Measurements from ENCODE around the gene EBI3.
A peak's percentile ranks its signal among the peaks of the same experiment; 100 is the strongest.
"Not testable (repeated sequence)": the region's sequence is repeated elsewhere in the genome, so short reads cannot be mapped to it uniquely, and the experiment has no call there.

Gene EBI3

GRCh38 chr19:4277191-4277696 lies 47.9 kb downstream of the EBI3 start:
- H3K27ac ChIP-seq (ENCODE audit: low read depth in 2 of 2, low read length in 2 of 2): no peak overlapping the region
- H3K9me3 ChIP-seq (ENCODE audit: control insufficient read depth in 2 of 2, low read length in 2 of 2): no peaks in the 10 kb centered on the region
- no peaks in the 10 kb centered on the region for H3K36me3 ChIP-seq (ENCODE audit: control insufficient read depth in 2 of 2, insufficient read depth in 2 of 2, low read length in 2 of 2)
- no peak overlapping the region for H3K9ac ChIP-seq (ENCODE audit: low read depth in 1 of 2, low read length in 2 of 2)
- no peak overlapping the region for H3K4me3 ChIP-seq (ENCODE audit: low read length in 2 of 2)
- peaks cover 17 to 21% of the 10 kb centered on the region in 2 donors for H3K27me3 ChIP-seq (ENCODE audit: control insufficient read depth in 2 of 2, insufficient read depth in 2 of 2, low read length in 2 of 2)
- no peaks in the 10 kb centered on the region for H3K4me1 ChIP-seq (ENCODE audit: control insufficient read depth in 2 of 2, insufficient read depth in 2 of 2, low read length in 2 of 2)

- no peaks in the 10 kb centered on the region for H3K4me1 ChIP-seq (ENCODE audit: control insufficient read depth in 2 of 2, insufficient read depth in 2 of 2, low read length in 2 of 2)
- no peaks in the 10 kb centered on the region for H3K9me3 ChIP-seq (ENCODE audit: control insufficient read depth in 2 of 2, low read length in 2 of 2)
- H3K9ac ChIP-seq (ENCODE audit: low read depth in 1 of 2, low read length in 2 of 2): no peak overlapping the region
- H3K4me3 ChIP-seq (ENCODE audit: low read length in 2 of 2): no peak overlapping the region
- H3K27ac ChIP-seq (ENCODE audit: low read depth in 2 of 2, low read length in 2 of 2): no peak overlapping the region
- H3K36me3 ChIP-seq (ENCODE audit: control insufficient read depth in 2 of 2, insufficient read depth in 2 of 2, low read length in 2 of 2): no peaks in the 10 kb centered on the region
- peaks cover 21 to 25% of the 10 kb centered on the region in 2 donors for H3K27me3 ChIP-seq (ENCODE audit: control insufficient read depth in 2 of 2, insufficient read depth in 2 of 2, low read length in 2 of 2)
These were observed 48.7 kb downstream of the EBI3 start for GRCh38 chr19:4278010-4278409.

GRCh38 chr19:4278419-4279266 lies 49.3 kb downstream of the EBI3 start, which contains the start of gene SHD:
Gene SHD, plus strand, starts transcription at chr19:4279266. Its CDS starts 798 bp downstream, at chr19:4280064.
- Histone ChIP-seq H3K27ac (ENCODE audit: low read depth in 2 of 2, low read length in 2 of 2) (no peak within 1 kb of the TSS), H3K9ac (ENCODE audit: low read depth in 1 of 2, low read length in 2 of 2) (no peak within 1 kb of the TSS), H3K27me3 (ENCODE audit: control insufficient read depth in 2 of 2, insufficient read depth in 2 of 2, low read length in 2 of 2) (peaks cover 24 to 26% of the 10 kb centered on the region in 2 donors), H3K4me3 (ENCODE audit: low read length in 2 of 2) (no peak within 1 kb of the TSS), H3K9me3 (ENCODE audit: control insufficient read depth in 2 of 2, low read length in 2 of 2) (no peaks in the 10 kb centered on the region), H3K4me1 (ENCODE audit: control insufficient read depth in 2 of 2, insufficient read depth in 2 of 2, low read length in 2 of 2) (no peaks in the 10 kb centered on the region), H3K36me3 (ENCODE audit: control insufficient read depth in 2 of 2, insufficient read depth in 2 of 2, low read length in 2 of 2) (no peaks in the 10 kb centered on the region)

- no peaks in the 10 kb centered on the region for H3K4me1 ChIP-seq (ENCODE audit: control insufficient read depth in 2 of 2, insufficient read depth in 2 of 2, low read length in 2 of 2)
- H3K9ac ChIP-seq (ENCODE audit: low read depth in 1 of 2, low read length in 2 of 2): no peak overlapping the region
- H3K27me3 ChIP-seq (ENCODE audit: control insufficient read depth in 2 of 2, insufficient read depth in 2 of 2, low read length in 2 of 2): peaks cover 24 to 26% of the 10 kb centered on the region in 2 donors
- no peak overlapping the region for H3K4me3 ChIP-seq (ENCODE audit: low read length in 2 of 2)
- H3K9me3 ChIP-seq (ENCODE audit: control insufficient read depth in 2 of 2, low read length in 2 of 2): no peaks in the 10 kb centered on the region
- H3K27ac ChIP-seq (ENCODE audit: low read depth in 2 of 2, low read length in 2 of 2): no peak overlapping the region
- H3K36me3 ChIP-seq (ENCODE audit: control insufficient read depth in 2 of 2, insufficient read depth in 2 of 2, low read length in 2 of 2): no peaks in the 10 kb centered on the region
These were observed 49.9 kb downstream of the EBI3 start for GRCh38 chr19:4279267-4279529.

GRCh38 chr19:4279530-4280422 lies 50.5 kb downstream of the EBI3 start:
- no peaks in the 10 kb centered on the region for H3K4me1 ChIP-seq (ENCODE audit: control insufficient read depth in 2 of 2, insufficient read depth in 2 of 2, low read length in 2 of 2)
- no peak overlapping the region for H3K9ac ChIP-seq (ENCODE audit: low read depth in 1 of 2, low read length in 2 of 2)
- H3K9me3 ChIP-seq (ENCODE audit: control insufficient read depth in 2 of 2, low read length in 2 of 2): no peaks in the 10 kb centered on the region
- H3K27me3 ChIP-seq (ENCODE audit: control insufficient read depth in 2 of 2, insufficient read depth in 2 of 2, low read length in 2 of 2): peaks cover 24 to 26% of the 10 kb centered on the region in 2 donors
- no peaks in the 10 kb centered on the region for H3K36me3 ChIP-seq (ENCODE audit: control insufficient read depth in 2 of 2, insufficient read depth in 2 of 2, low read length in 2 of 2)
- no peak overlapping the region for H3K4me3 ChIP-seq (ENCODE audit: low read length in 2 of 2)
- H3K27ac ChIP-seq (ENCODE audit: low read depth in 2 of 2, low read length in 2 of 2): no peak overlapping the region

GRCh38 chr19:4284176-4284958 lies 55.0 kb downstream of the EBI3 start:
- H3K36me3 ChIP-seq (ENCODE audit: control insufficient read depth in 2 of 2, insufficient read depth in 2 of 2, low read length in 2 of 2): no peaks in the 10 kb centered on the region
- peak overlapping the region; percentile 83 to 89 for H3K4me3 ChIP-seq (ENCODE audit: low read length in 2 of 2)
- H3K9me3 ChIP-seq (ENCODE audit: control insufficient read depth in 2 of 2, low read length in 2 of 2): no peaks in the 10 kb centered on the region
- H3K9ac ChIP-seq (ENCODE audit: low read depth in 1 of 2, low read length in 2 of 2): peak overlapping the region; percentile 63 to 77
- H3K27me3 ChIP-seq (ENCODE audit: control insufficient read depth in 2 of 2, insufficient read depth in 2 of 2, low read length in 2 of 2): peaks cover 20 to 22% of the 10 kb centered on the region in 2 donors
- H3K27ac ChIP-seq (ENCODE audit: low read depth in 2 of 2, low read length in 2 of 2): peak overlapping the region; percentile 81 to 82
- peaks cover 0 to 5% of the 10 kb centered on the region in 2 donors for H3K4me1 ChIP-seq (ENCODE audit: control insufficient read depth in 2 of 2, insufficient read depth in 2 of 2, low read length in 2 of 2)

GRCh38 chr19:4284974-4285373 lies 55.7 kb downstream of the EBI3 start:
- H3K9ac ChIP-seq (ENCODE audit: low read depth in 1 of 2, low read length in 2 of 2): peak overlapping the region; percentile 63 to 77

GRCh38 chr19:4286141-4286540 lies 56.8 kb downstream of the EBI3 start:
- H3K9ac ChIP-seq (ENCODE audit: low read depth in 1 of 2, low read length in 2 of 2); H3K4me1 ChIP-seq (ENCODE audit: control insufficient read depth in 2 of 2, insufficient read depth in 2 of 2, low read length in 2 of 2); H3K36me3 ChIP-seq (ENCODE audit: control insufficient read depth in 2 of 2, insufficient read depth in 2 of 2, low read length in 2 of 2); H3K27ac ChIP-seq (ENCODE audit: low read depth in 2 of 2, low read length in 2 of 2); H3K4me3 ChIP-seq (ENCODE audit: low read length in 2 of 2); H3K9me3 ChIP-seq (ENCODE audit: control insufficient read depth in 2 of 2, low read length in 2 of 2); H3K27me3 ChIP-seq (ENCODE audit: control insufficient read depth in 2 of 2, insufficient read depth in 2 of 2, low read length in 2 of 2): not testable (repeated sequence)

More at GRCh38 chr19:4284974-4285373, 55.7 kb downstream of the EBI3 start:
- Histone ChIP-seq H3K27ac (ENCODE audit: low read depth in 2 of 2, low read length in 2 of 2) (peak overlapping the region; percentile 81 to 82), H3K4me3 (ENCODE audit: low read length in 2 of 2) (peak overlapping the region; percentile 83 to 89), H3K4me1 (ENCODE audit: control insufficient read depth in 2 of 2, insufficient read depth in 2 of 2, low read length in 2 of 2) (peaks cover 0 to 5% of the 10 kb centered on the region in 2 donors), H3K36me3 (ENCODE audit: control insufficient read depth in 2 of 2, insufficient read depth in 2 of 2, low read length in 2 of 2) (no peaks in the 10 kb centered on the region), H3K9me3 (ENCODE audit: control insufficient read depth in 2 of 2, low read length in 2 of 2) (no peaks in the 10 kb centered on the region), H3K27me3 (ENCODE audit: control insufficient read depth in 2 of 2, insufficient read depth in 2 of 2, low read length in 2 of 2) (peaks cover 16 to 20% of the 10 kb centered on the region in 2 donors)

Measured in mucosa of rectum (tissue), 2 donors.